Endodermal cell (in vitro differentiated cells): ENCODE results near the gene CCDC92. TPM values are rescaled to one million over a fixed set of nuclear protein-coding genes. Genes with fewer than 3 reads are reported as not detected.

ENCODE experiments used
- DNase-seq: peaks from one replicate; pipeline ENCODE4 v3.0.0-alpha.2; 2017
- H3K27ac ChIP-seq: 2 replicates; pipeline ENCODE4 v1.5.1; 2013; ENCODE audit warnings: mild to moderate bottlenecking, low read depth, low read length, moderate library complexity
- H3K27me3 ChIP-seq: 2 replicates; pipeline ENCODE4 v1.6.1; 2013; ENCODE audit warnings: mild to moderate bottlenecking, low read length, moderate library complexity; ENCODE audit not compliant: insufficient read depth, control insufficient read depth, poor library complexity, severe bottlenecking
- H3K36me3 ChIP-seq: 2 replicates; pipeline ENCODE4 v1.7.0; 2013; ENCODE audit warnings: mild to moderate bottlenecking, low read length, moderate library complexity; ENCODE audit not compliant: control insufficient read depth, insufficient read depth
- H3K4me1 ChIP-seq: one replicate; pipeline ENCODE4 v1.7.0; 2013; ENCODE audit warnings: low read length; ENCODE audit not compliant: control insufficient read depth, insufficient read depth
- H3K4me3 ChIP-seq: 2 replicates; pipeline ENCODE4 v1.5.1; 2013; ENCODE audit warnings: mild to moderate bottlenecking, low read length, moderate library complexity
- H3K9ac ChIP-seq: 2 replicates; pipeline ENCODE4 v1.6.1; 2013; ENCODE audit warnings: mild to moderate bottlenecking, low read length, moderate library complexity; ENCODE audit not compliant: poor library complexity, severe bottlenecking; ENCODE audit errors: extremely low read depth
- H3K9me3 ChIP-seq: 2 replicates; pipeline ENCODE4 v1.6.1; 2013; ENCODE audit warnings: mild to moderate bottlenecking, low read length, moderate library complexity; ENCODE audit not compliant: control insufficient read depth
- H3K27ac Mint-ChIP-seq: 2 replicates; pipeline ENCODE4 v1.8.0; 2020; ENCODE audit warnings: mixed read lengths
- H3K27me3 Mint-ChIP-seq: 2 replicates; pipeline ENCODE4 v1.8.0; 2021; ENCODE audit warnings: mild to moderate bottlenecking, mixed read lengths; ENCODE audit not compliant: insufficient read depth
- H3K36me3 Mint-ChIP-seq: 2 replicates; pipeline ENCODE4 v1.8.0; 2020; ENCODE audit warnings: low read depth, mixed read lengths
- H3K4me1 Mint-ChIP-seq: 2 replicates; pipeline ENCODE4 v1.8.0; 2020; ENCODE audit warnings: mixed read lengths
- H3K4me3 Mint-ChIP-seq: 2 replicates; pipeline ENCODE4 v1.8.0; 2020; ENCODE audit warnings: mild to moderate bottlenecking, moderate library complexity, mixed read lengths
- H3K9me3 Mint-ChIP-seq: 2 replicates; pipeline ENCODE4 v1.8.0; 2020; ENCODE audit warnings: mild to moderate bottlenecking, mixed read lengths
- CTCF ChIP-seq: fragments of 200-600 bp; sonication (generic); conservative IDR thresholded peaks from 2 replicates; pipeline ENCODE4 v1.5.0; 2021; ENCODE audit warnings: antibody characterized with exemption, mild to moderate bottlenecking
- WGBS, 2 experiments: methylation state at CpG; one replicate each; pipeline versions ENCODE4 v1.1.5 to v1.1.7; 2013; ENCODE audit warnings: missing lambda C conversion rate in 2 of 2, mixed read lengths in 1 of 2; ENCODE audit not compliant: insufficient coverage in 1 of 2, insufficient read length in 1 of 2; 5-methylcytosine and 5-hydroxymethylcytosine counted together
- total RNA-seq, 2 donors: library from RNA; stranded (reverse); fragmentation: NEBNext Ultra II Directional in 1 of 2; extraction: Animal tissue kit (Norgen Biotek cat#: 25700) in 1 of 2; gene quantifications; 2 replicates in 1 of 2; 3 replicates in 1 of 2; pipeline ENCODE4 v1.2.1, GENCODE V29; 2021

The CCDC92 gene
- total RNA-seq, 2 donors from 2014 or later = 37.9 to 45.1 TPM

- no peak overlapping the region for H3K27ac ChIP-seq
- no peak overlapping the region for H3K4me3 Mint-ChIP-seq
- no peaks in the 10 kb centered on the region for H3K9me3 ChIP-seq
- peaks cover 38% of the 10 kb centered on the region for H3K4me1 Mint-ChIP-seq
- DNase-seq = no peak
- no peaks in the 10 kb centered on the region for H3K9me3 Mint-ChIP-seq
- no peak overlapping the region for H3K4me3 ChIP-seq
- no peak for TF ChIP-seq CTCF
- no peaks in the 10 kb centered on the region for H3K27me3 Mint-ChIP-seq
- no peak overlapping the region for H3K27ac Mint-ChIP-seq
- WGBS, 2 experiments = 88 to 97% methylated on average over 7 of the region's 7 CpGs
- peaks cover 37% of the 10 kb centered on the region for H3K36me3 Mint-ChIP-seq
- peaks cover 12% of the 10 kb centered on the region for H3K4me1 ChIP-seq
- H3K36me3 ChIP-seq = peaks cover 63% of the 10 kb centered on the region
- H3K9ac ChIP-seq = no peak overlapping the region
- H3K27me3 ChIP-seq = no peaks in the 10 kb centered on the region
Observed at GRCh38 chr12:123982269-123982668, 9.6 kb upstream of the CCDC92 start.

GRCh38 chr12:123979566-123979965 is 6.9 kb upstream of the CCDC92 start:
- Histone ChIP-seq H3K4me3 (no peak overlapping the region), H3K4me1 (peaks cover 10% of the 10 kb centered on the region), H3K9ac (no peak overlapping the region), H3K36me3 (peaks cover 74% of the 10 kb centered on the region), H3K27me3 (no peaks in the 10 kb centered on the region), H3K9me3 (no peaks in the 10 kb centered on the region), H3K27ac (no peak overlapping the region)
- Mint-ChIP-seq H3K4me1 (peaks cover 29% of the 10 kb centered on the region), H3K9me3 (no peaks in the 10 kb centered on the region), H3K4me3 (no peak overlapping the region), H3K36me3 (peaks cover 52% of the 10 kb centered on the region), H3K27me3 (peaks cover 5% of the 10 kb centered on the region), H3K27ac (no peak overlapping the region)
- DNase-seq = no peak
- no peak for TF ChIP-seq CTCF
- 88 to 91% methylated on average over 4 to 6 of the region's 6 CpGs for WGBS, 2 experiments

GRCh38 chr12:123976227-123976826 is 3.7 kb upstream of the CCDC92 start:
- H3K9me3 Mint-ChIP-seq = no peaks in the 10 kb centered on the region
- H3K36me3 Mint-ChIP-seq = peaks cover 46% of the 10 kb centered on the region
- Histone ChIP-seq H3K4me3 (no peak overlapping the region), H3K9me3 (no peaks in the 10 kb centered on the region), H3K9ac (no peak overlapping the region), H3K4me1 (peaks cover 6% of the 10 kb centered on the region), H3K36me3 (peaks cover 62% of the 10 kb centered on the region), H3K27me3 (no peaks in the 10 kb centered on the region), H3K27ac (no peak overlapping the region)
- no peak overlapping the region for H3K4me3 Mint-ChIP-seq
- no peak for TF ChIP-seq CTCF
- peaks cover 9% of the 10 kb centered on the region for H3K27me3 Mint-ChIP-seq
- H3K27ac Mint-ChIP-seq = no peak overlapping the region
- 97 to 100% methylated on average over 6 to 7 of the region's 7 CpGs for WGBS, 2 experiments
- H3K4me1 Mint-ChIP-seq = peaks cover 17% of the 10 kb centered on the region
- no peak for DNase-seq
